ENCODE data around the gene SENP6. TPM values are rescaled to one million over a fixed set of nuclear protein-coding genes. Genes with fewer than 3 reads are reported as not detected.

Gene SENP6
- total and polyA plus RNA-seq, 2 experiments from 2014 or later, result 35.9 to 102 TPM

DNA sequence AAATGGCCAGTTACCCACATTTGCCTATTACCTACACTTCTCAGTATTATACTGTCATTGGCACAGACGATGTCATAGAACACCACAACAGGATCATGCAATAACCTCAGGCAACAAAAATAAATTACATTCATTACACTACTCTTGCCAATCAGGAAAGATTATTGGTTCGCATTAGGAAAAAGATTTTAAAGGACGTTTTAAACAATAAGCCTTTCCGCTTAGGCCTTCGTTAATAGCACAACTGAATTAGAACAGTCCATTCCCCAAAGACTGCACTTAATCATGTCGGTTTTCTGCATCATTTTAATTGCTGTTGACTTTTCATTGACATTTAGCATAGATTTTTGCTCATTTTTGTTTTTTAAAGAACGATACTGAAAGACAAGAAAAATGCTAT lies 912 bp upstream of the SENP6 start:
- Histone ChIP-seq H3K36me3 (replicated peaks; ENCODE audit: insufficient read depth, low read depth) (no peaks in the 10 kb centered on the region), H3K27ac (peak overlapping the region; percentile 99), H4K20me1 (ENCODE audit: insufficient read depth, poor library complexity, severe bottlenecking) (peaks cover 19% of the 10 kb centered on the region), H3K27me3 (no peaks in the 10 kb centered on the region), H3K9me3 (ENCODE audit: low read depth) (no peaks in the 10 kb centered on the region), H2AFZ (peak overlapping the region; percentile 93), H3K9me2 (replicated peaks; ENCODE audit: insufficient read depth) (no peaks in the 10 kb centered on the region), H3K79me2 (peaks cover 58% of the 10 kb centered on the region), H3K4me3 (peak overlapping the region; percentile 86), H3K4me1 (ENCODE audit: insufficient read depth) (peaks cover 23% of the 10 kb centered on the region), H3K4me2 (peak overlapping the region; percentile 79)
- TF ChIP-seq EZH2 (IDR thresholded peaks at IDR 0.05; ENCODE audit: borderline replicate concordance), result no peak
- TF ChIP-seq EZH2phosphoT487 (IDR thresholded peaks at IDR 0.05; ENCODE audit: low read depth, severe bottlenecking, unreplicated experiment), result no peak
- TF ChIP-seq, protein P1, sequence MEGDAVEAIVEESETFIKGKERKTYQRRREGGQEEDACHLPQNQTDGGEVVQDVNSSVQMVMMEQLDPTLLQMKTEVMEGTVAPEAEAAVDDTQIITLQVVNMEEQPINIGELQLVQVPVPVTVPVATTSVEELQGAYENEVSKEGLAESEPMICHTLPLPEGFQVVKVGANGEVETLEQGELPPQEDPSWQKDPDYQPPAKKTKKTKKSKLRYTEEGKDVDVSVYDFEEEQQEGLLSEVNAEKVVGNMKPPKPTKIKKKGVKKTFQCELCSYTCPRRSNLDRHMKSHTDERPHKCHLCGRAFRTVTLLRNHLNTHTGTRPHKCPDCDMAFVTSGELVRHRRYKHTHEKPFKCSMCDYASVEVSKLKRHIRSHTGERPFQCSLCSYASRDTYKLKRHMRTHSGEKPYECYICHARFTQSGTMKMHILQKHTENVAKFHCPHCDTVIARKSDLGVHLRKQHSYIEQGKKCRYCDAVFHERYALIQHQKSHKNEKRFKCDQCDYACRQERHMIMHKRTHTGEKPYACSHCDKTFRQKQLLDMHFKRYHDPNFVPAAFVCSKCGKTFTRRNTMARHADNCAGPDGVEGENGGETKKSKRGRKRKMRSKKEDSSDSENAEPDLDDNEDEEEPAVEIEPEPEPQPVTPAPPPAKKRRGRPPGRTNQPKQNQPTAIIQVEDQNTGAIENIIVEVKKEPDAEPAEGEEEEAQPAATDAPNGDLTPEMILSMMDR (IDR thresholded peaks at IDR 0.05; ENCODE audit: poor library complexity), result no peak
- DNase-seq (ENCODE audit: low spot score), result no peak
- WGBS (ENCODE audit: low lambda C conversion rate, missing lambda C conversion rate), result 64% methylated on average over 7 of the region's 7 CpGs

GRCh38 chr6:75602246-75603105 lies 796 bp downstream of the SENP6 start:
- H3K27me3 ChIP-seq, result no peaks in the 10 kb centered on the region
- peak overlapping the region; percentile 99 for H3K27ac ChIP-seq
- H2AFZ ChIP-seq, result peak overlapping the region; percentile 91
- peak overlapping the region; percentile 86 for H3K4me3 ChIP-seq
- TF ChIP-seq, protein P1 (IDR thresholded peaks at IDR 0.05; ENCODE audit: poor library complexity), result no peak
- no peak for TF ChIP-seq EZH2phosphoT487 (IDR thresholded peaks at IDR 0.05; ENCODE audit: low read depth, severe bottlenecking, unreplicated experiment)
- TF ChIP-seq EZH2 (IDR thresholded peaks at IDR 0.05; ENCODE audit: borderline replicate concordance), result no peak
- H3K79me2 ChIP-seq, result peaks cover 75% of the 10 kb centered on the region
- under 1% methylated on average over 70 of the region's 70 CpGs for WGBS (ENCODE audit: low lambda C conversion rate, missing lambda C conversion rate)
- peak; percentile 68 for DNase-seq (ENCODE audit: low spot score)
- H3K4me1 ChIP-seq (ENCODE audit: insufficient read depth), result peaks cover 23% of the 10 kb centered on the region
- H3K9me2 ChIP-seq (replicated peaks; ENCODE audit: insufficient read depth), result no peaks in the 10 kb centered on the region
- H3K36me3 ChIP-seq (replicated peaks; ENCODE audit: insufficient read depth, low read depth), result no peaks in the 10 kb centered on the region
- no peaks in the 10 kb centered on the region for H3K9me3 ChIP-seq (ENCODE audit: low read depth)
- H4K20me1 ChIP-seq (ENCODE audit: insufficient read depth, poor library complexity, severe bottlenecking), result peaks cover 36% of the 10 kb centered on the region
- H3K4me2 ChIP-seq, result peak overlapping the region; percentile 79

DNA sequence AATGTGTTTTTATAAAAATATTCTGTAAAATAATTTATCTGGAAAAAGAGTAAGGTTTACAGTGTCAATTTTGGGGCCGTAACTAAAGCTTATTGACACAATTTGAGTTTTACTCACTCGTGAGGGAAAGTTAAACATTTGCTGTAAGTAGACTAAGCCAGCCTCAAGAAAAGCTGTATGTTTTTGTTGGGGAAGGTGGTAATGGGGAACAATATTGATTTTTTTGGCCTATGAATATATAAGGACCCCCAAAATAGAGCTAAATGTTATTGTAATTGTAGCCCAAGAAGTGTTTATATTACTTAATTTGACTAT lies 1.4 kb downstream of the SENP6 start:
- H3K27ac ChIP-seq, result peak overlapping the region; percentile 99
- 0% methylated on average over 2 of the region's 2 CpGs for WGBS (ENCODE audit: low lambda C conversion rate, missing lambda C conversion rate)
- H3K27me3 ChIP-seq, result no peaks in the 10 kb centered on the region
- DNase-seq (ENCODE audit: low spot score), result no peak
- H3K9me3 ChIP-seq (ENCODE audit: low read depth), result no peaks in the 10 kb centered on the region
- H3K4me3 ChIP-seq, result peak overlapping the region; percentile 86
- peaks cover 42% of the 10 kb centered on the region for H4K20me1 ChIP-seq (ENCODE audit: insufficient read depth, poor library complexity, severe bottlenecking)
- peak overlapping the region; percentile 91 for H2AFZ ChIP-seq
- TF ChIP-seq, protein P1 (IDR thresholded peaks at IDR 0.05; ENCODE audit: poor library complexity), result no peak
- TF ChIP-seq EZH2 (IDR thresholded peaks at IDR 0.05; ENCODE audit: borderline replicate concordance), result no peak
- TF ChIP-seq EZH2phosphoT487 (IDR thresholded peaks at IDR 0.05; ENCODE audit: low read depth, severe bottlenecking, unreplicated experiment), result no peak
- H3K4me1 ChIP-seq (ENCODE audit: insufficient read depth), result peaks cover 23% of the 10 kb centered on the region
- peak overlapping the region; percentile 79 for H3K4me2 ChIP-seq
- H3K9me2 ChIP-seq (replicated peaks; ENCODE audit: insufficient read depth), result no peaks in the 10 kb centered on the region
- no peaks in the 10 kb centered on the region for H3K36me3 ChIP-seq (replicated peaks; ENCODE audit: insufficient read depth, low read depth)
- H3K79me2 ChIP-seq, result peaks cover 81% of the 10 kb centered on the region

All from hepatocyte (in vitro differentiated cells).